Panc1 (cell line): ENCODE measurements around the gene TGIF1. TPM values are rescaled to one million over a fixed set of nuclear protein-coding genes. Genes with fewer than 3 reads are reported as not detected.

Experiments used
- ATAC-seq: fragments of 200-7000 bp; cut with Tn5 transposase; 2 replicates; pipeline ENCODE4 v1.9.1; 2020; ENCODE audit warnings: mild to moderate bottlenecking, moderate library complexity
- BruUV-seq: library from RNA; stranded (reverse); fragments of 400-500 nt; replicated peaks from 2 replicates; lab custom pipeline; 2021; lab: Mats Ljungman, UMichigan
- CTCF ChIA-PET: fragments of 300-600 bp; sonication (Branson Sonifier 250); formaldehyde crosslinking; loops from one replicate; lab custom pipeline; 2022; ENCODE audit warnings: antibody characterized with exemption; lab: Charles Lee
- POLR2A ChIA-PET: fragments of 300-600 bp; sonication (Branson Sonifier 250); formaldehyde crosslinking; loops from one replicate; lab custom pipeline; 2022; ENCODE audit warnings: antibody characterized with exemption; lab: Charles Lee
- DNase-seq: peaks from one replicate; pipeline ENCODE4 v3.0.0-alpha.2; 2010; ENCODE audit warnings: low read depth, low spot score
- H3K27ac ChIP-seq: 2 replicates; pipeline ENCODE4 v1.5.1; 2011; ENCODE audit warnings: mild to moderate bottlenecking, low read length, inconsistent platforms
- H3K27me3 ChIP-seq: fragments of 200-500 bp; sonication (Bioruptor generic); 2 replicates; pipeline ENCODE4 v1.6.0; 2014; ENCODE audit warnings: low read length, inconsistent platforms; ENCODE audit not compliant: control insufficient read depth, insufficient read depth
- H3K36me3 ChIP-seq: fragments of 200-500 bp; sonication (Bioruptor generic); 2 replicates; pipeline ENCODE4 v1.5.1; 2014; ENCODE audit warnings: inconsistent platforms, mild to moderate bottlenecking, low read length, moderate library complexity; ENCODE audit not compliant: control insufficient read depth, insufficient read depth
- H3K4me1 ChIP-seq: 2 replicates; pipeline ENCODE4 v1.5.1; 2011; ENCODE audit warnings: inconsistent platforms, mild to moderate bottlenecking, low read length, moderate library complexity; ENCODE audit not compliant: control insufficient read depth, insufficient read depth
- H3K4me3 ChIP-seq, 2 experiments: 2 replicates each; pipeline ENCODE4 v1.5.1; 2011 to 2012; ENCODE audit warnings: low read depth in 2 of 2, low read length in 2 of 2, mild to moderate bottlenecking in 2 of 2, inconsistent platforms in 1 of 2, moderate library complexity in 1 of 2
- H3K9me3 ChIP-seq: fragments of 200-500 bp; sonication (Bioruptor generic); 2 replicates; pipeline ENCODE4 v1.5.1; 2014; ENCODE audit warnings: low read depth, mild to moderate bottlenecking, inconsistent platforms, low read length, moderate library complexity; ENCODE audit not compliant: control insufficient read depth, insufficient read depth
- POLR2AphosphoS5 ChIP-seq: IDR thresholded peaks from 2 replicates; pipeline ENCODE4 v1.6.1; 2012; ENCODE audit warnings: mild to moderate bottlenecking, low read depth, low read length, moderate library complexity
- SIN3A ChIP-seq: IDR thresholded peaks from 2 replicates; pipeline ENCODE4 v1.6.1; 2012; ENCODE audit warnings: low read depth, mild to moderate bottlenecking, low read length, moderate library complexity, borderline replicate concordance; ENCODE audit not compliant: insufficient read depth
- TCF7L2 ChIP-seq: IDR thresholded peaks from 2 replicates; pipeline ENCODE4 v1.6.1; 2011; ENCODE audit warnings: mild to moderate bottlenecking, low read depth, low read length, inconsistent platforms
- in situ Hi-C: cut with HindIII; loops from 2 replicates; pipeline ENCODE4 v1.10.0; 2016; ENCODE audit warnings: low sequenced_read_pairs, low pct_unique_long_range_greater_than_20kb
- intact Hi-C: fragments of 100-400 bp; cut with micrococcal nuclease; formaldehyde crosslinking; loops from one replicate; pipeline ENCODE4 v1.10.0; 2022; ENCODE audit not compliant: unreplicated experiment
- total RNA-seq: library from RNA; stranded (reverse); gene quantifications from one replicate; pipeline ENCODE4 v1.2.1, GENCODE V29; 2021; ENCODE audit not compliant: unreplicated experiment
- TF ChIP-seq, protein P1 (sequence below), 2 experiments: IDR thresholded peaks; 2 replicates each; pipeline ENCODE4 v1.6.1; 2011 to 2012; ENCODE audit warnings: low read depth in 2 of 2, control low read depth in 1 of 2, low read length in 1 of 2, mild to moderate bottlenecking in 1 of 2, moderate library complexity in 1 of 2; ENCODE audit not compliant: insufficient read depth in 1 of 2
- TF ChIP-seq, protein P2 (sequence below): fragments of 450-650 bp; IDR thresholded peaks from 2 replicates; pipeline ENCODE4 v1.5.1; 2017; ENCODE audit warnings: mild to moderate bottlenecking

The TGIF1 gene
- total RNA-seq, 1 experiment from 2014 or later = 171 TPM

DNA sequence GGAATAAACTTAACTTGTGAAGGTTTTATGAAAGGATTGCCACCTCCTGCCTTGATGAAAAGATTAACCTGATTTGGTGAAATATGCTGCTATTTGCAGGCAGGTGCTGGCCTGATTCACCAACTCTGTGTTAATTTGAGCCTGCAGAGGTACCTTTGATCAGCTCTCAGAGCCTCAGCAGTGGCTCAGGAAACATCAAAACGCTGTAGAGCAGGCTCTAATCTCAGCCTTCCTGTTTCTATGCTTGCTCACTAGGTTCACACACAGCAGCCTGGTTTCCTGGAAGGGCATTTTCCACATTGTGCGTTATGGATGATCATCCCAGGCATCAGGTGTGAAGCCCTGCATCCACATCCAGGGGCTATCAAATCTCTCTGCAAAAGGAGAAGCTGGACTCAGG is 16.9 kb downstream of the TGIF1 start:
- intact Hi-C loops = no loop called here
- Histone ChIP-seq H3K27ac (peak overlapping the region; percentile 94), H3K9me3 (no peaks in the 10 kb centered on the region), H3K36me3 (no peaks in the 10 kb centered on the region), H3K4me3 (no peak overlapping the region), H3K27me3 (no peaks in the 10 kb centered on the region), H3K4me1 (peaks cover 35% of the 10 kb centered on the region)
- ChIA-PET CTCF (no interaction called here), POLR2A (interaction anchor here (0.6 to 0.9 kb wide), 3 partner anchors 13 to 119 kb away, joined by 3 to 8 read pairs (median 8); no protein-coding TSS in a partner anchor)
- no peak for DNase-seq
- ATAC-seq = no peak
- BruUV-seq = no TSS peak
- in situ Hi-C loops = no loop called here
- TF ChIP-seq, protein P1, sequence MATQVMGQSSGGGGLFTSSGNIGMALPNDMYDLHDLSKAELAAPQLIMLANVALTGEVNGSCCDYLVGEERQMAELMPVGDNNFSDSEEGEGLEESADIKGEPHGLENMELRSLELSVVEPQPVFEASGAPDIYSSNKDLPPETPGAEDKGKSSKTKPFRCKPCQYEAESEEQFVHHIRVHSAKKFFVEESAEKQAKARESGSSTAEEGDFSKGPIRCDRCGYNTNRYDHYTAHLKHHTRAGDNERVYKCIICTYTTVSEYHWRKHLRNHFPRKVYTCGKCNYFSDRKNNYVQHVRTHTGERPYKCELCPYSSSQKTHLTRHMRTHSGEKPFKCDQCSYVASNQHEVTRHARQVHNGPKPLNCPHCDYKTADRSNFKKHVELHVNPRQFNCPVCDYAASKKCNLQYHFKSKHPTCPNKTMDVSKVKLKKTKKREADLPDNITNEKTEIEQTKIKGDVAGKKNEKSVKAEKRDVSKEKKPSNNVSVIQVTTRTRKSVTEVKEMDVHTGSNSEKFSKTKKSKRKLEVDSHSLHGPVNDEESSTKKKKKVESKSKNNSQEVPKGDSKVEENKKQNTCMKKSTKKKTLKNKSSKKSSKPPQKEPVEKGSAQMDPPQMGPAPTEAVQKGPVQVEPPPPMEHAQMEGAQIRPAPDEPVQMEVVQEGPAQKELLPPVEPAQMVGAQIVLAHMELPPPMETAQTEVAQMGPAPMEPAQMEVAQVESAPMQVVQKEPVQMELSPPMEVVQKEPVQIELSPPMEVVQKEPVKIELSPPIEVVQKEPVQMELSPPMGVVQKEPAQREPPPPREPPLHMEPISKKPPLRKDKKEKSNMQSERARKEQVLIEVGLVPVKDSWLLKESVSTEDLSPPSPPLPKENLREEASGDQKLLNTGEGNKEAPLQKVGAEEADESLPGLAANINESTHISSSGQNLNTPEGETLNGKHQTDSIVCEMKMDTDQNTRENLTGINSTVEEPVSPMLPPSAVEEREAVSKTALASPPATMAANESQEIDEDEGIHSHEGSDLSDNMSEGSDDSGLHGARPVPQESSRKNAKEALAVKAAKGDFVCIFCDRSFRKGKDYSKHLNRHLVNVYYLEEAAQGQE (IDR thresholded peaks at IDR 0.05; ENCODE audit: insufficient read depth in 1 of 2, low read depth in 2 of 2, low read length in 1 of 2) = no peak
- TF ChIP-seq POLR2AphosphoS5 (no peak), TCF7L2 (no peak)
- TF ChIP-seq, protein P2, sequence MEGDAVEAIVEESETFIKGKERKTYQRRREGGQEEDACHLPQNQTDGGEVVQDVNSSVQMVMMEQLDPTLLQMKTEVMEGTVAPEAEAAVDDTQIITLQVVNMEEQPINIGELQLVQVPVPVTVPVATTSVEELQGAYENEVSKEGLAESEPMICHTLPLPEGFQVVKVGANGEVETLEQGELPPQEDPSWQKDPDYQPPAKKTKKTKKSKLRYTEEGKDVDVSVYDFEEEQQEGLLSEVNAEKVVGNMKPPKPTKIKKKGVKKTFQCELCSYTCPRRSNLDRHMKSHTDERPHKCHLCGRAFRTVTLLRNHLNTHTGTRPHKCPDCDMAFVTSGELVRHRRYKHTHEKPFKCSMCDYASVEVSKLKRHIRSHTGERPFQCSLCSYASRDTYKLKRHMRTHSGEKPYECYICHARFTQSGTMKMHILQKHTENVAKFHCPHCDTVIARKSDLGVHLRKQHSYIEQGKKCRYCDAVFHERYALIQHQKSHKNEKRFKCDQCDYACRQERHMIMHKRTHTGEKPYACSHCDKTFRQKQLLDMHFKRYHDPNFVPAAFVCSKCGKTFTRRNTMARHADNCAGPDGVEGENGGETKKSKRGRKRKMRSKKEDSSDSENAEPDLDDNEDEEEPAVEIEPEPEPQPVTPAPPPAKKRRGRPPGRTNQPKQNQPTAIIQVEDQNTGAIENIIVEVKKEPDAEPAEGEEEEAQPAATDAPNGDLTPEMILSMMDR = no peak

- ChIA-PET CTCF (interaction anchor here (0.7 to 1.0 kb wide), 2 partner anchors 110 to 198 kb away, joined by 3 read pairs; no protein-coding TSS in a partner anchor), POLR2A (interaction anchor here (0.5 to 1.2 kb wide), 6 partner anchors 9 to 291 kb away, joined by 3 to 6 read pairs (median 4); no protein-coding TSS in a partner anchor)
- intact Hi-C loops (no loop called here), in situ Hi-C loops (no loop called here)
- Histone ChIP-seq H3K4me3 (no peak overlapping the region), H3K27ac (peak overlapping the region; percentile 44), H3K36me3 (no peaks in the 10 kb centered on the region), H3K4me1 (peaks cover 22% of the 10 kb centered on the region), H3K9me3 (no peaks in the 10 kb centered on the region), H3K27me3 (no peaks in the 10 kb centered on the region)
- DNase-seq = no peak
- no TSS peak for BruUV-seq
- ATAC-seq = no peak
- TF ChIP-seq, protein P1 (IDR thresholded peaks at IDR 0.05; ENCODE audit: insufficient read depth in 1 of 2, low read depth in 2 of 2, low read length in 1 of 2) = no peak
- TF ChIP-seq POLR2AphosphoS5 = no peak
- TF ChIP-seq, protein P2 = no peak
- no peak for TF ChIP-seq TCF7L2
- no peak for TF ChIP-seq SIN3A
These were observed 18.2 kb downstream of the TGIF1 start for GRCh38 chr18:3468066-3468705.
